Hepatocyte (in vitro differentiated cells): Measurements from ENCODE around the gene ELFN1. TPM values are rescaled to one million over a fixed set of nuclear protein-coding genes. Genes with fewer than 3 reads are reported as not detected.

Experiments used
- DNase-seq: peaks from one replicate; pipeline ENCODE4 v3.0.0-alpha.2; 2016; ENCODE audit warnings: low spot score
- H2AFZ ChIP-seq: fragments of 200-600 bp; sonication (generic); 2 replicates; pipeline ENCODE4 v1.6.0; 2016; ENCODE audit warnings: antibody characterized with exemption, mild to moderate bottlenecking
- H3K27ac ChIP-seq: fragments of 200-600 bp; sonication (generic); 2 replicates; pipeline ENCODE4 v1.5.1; 2016; ENCODE audit warnings: mild to moderate bottlenecking
- H3K27me3 ChIP-seq: fragments of 200-600 bp; sonication (generic); 2 replicates; pipeline ENCODE4 v1.6.1; 2016
- H3K36me3 ChIP-seq: fragments of 200-600 bp; sonication (generic); replicated peaks from 2 replicates; pipeline ENCODE4 v1.5.1; 2016; ENCODE audit warnings: low read depth; ENCODE audit not compliant: insufficient read depth
- H3K4me1 ChIP-seq: fragments of 200-600 bp; sonication (generic); 2 replicates; pipeline ENCODE4 v1.5.1; 2016; ENCODE audit warnings: mild to moderate bottlenecking, moderate library complexity; ENCODE audit not compliant: insufficient read depth
- H3K4me2 ChIP-seq: fragments of 200-600 bp; sonication (generic); 2 replicates; pipeline ENCODE4 v1.6.0; 2016
- H3K4me3 ChIP-seq: fragments of 200-600 bp; sonication (generic); 2 replicates; pipeline ENCODE4 v1.5.1; 2016; ENCODE audit warnings: mild to moderate bottlenecking
- H3K79me2 ChIP-seq: fragments of 200-600 bp; sonication (generic); 2 replicates; pipeline ENCODE4 v1.6.0; 2017; ENCODE audit warnings: mild to moderate bottlenecking
- H3K9me2 ChIP-seq: fragments of 200-600 bp; sonication (generic); replicated peaks from 2 replicates; pipeline ENCODE4 v1.6.0; 2017; ENCODE audit warnings: mild to moderate bottlenecking; ENCODE audit not compliant: insufficient read depth
- H3K9me3 ChIP-seq: fragments of 200-600 bp; sonication (generic); 2 replicates; pipeline ENCODE4 v1.5.1; 2016; ENCODE audit warnings: low read depth, mild to moderate bottlenecking
- H4K20me1 ChIP-seq: fragments of 200-600 bp; sonication (generic); 2 replicates; pipeline ENCODE4 v1.6.0; 2016; ENCODE audit warnings: mild to moderate bottlenecking; ENCODE audit not compliant: insufficient read depth, poor library complexity, severe bottlenecking
- CTCF ChIP-seq: fragments of 200-600 bp; sonication (generic); IDR thresholded peaks from 2 replicates; pipeline ENCODE4 v1.5.1; 2016; ENCODE audit warnings: antibody characterized with exemption, mild to moderate bottlenecking; ENCODE audit not compliant: poor library complexity
- EZH2 ChIP-seq: fragments of 200-600 bp; sonication (generic); IDR thresholded peaks from 2 replicates; pipeline ENCODE4 v1.6.1; 2016; ENCODE audit warnings: antibody characterized with exemption, mild to moderate bottlenecking, borderline replicate concordance
- EZH2phosphoT487 ChIP-seq: fragments of 200-600 bp; sonication (generic); IDR thresholded peaks from one replicate; pipeline ENCODE4 v1.6.1; 2018; ENCODE audit warnings: antibody characterized with exemption, mild to moderate bottlenecking, low read depth, moderate library complexity; ENCODE audit not compliant: unreplicated experiment, severe bottlenecking
- WGBS: methylation state at CpG from one replicate; pipeline ENCODE4 v1.1.6; 2016; ENCODE audit warnings: low lambda C conversion rate; ENCODE audit errors: missing lambda C conversion rate; 5-methylcytosine and 5-hydroxymethylcytosine counted together
- polyA plus RNA-seq: library from polyadenylated mRNA; unstranded; fragments of >200 nt; fragmentation: Nextera tagmentation; extraction: Ambion mirVana; gene quantifications from 2 replicates; pipeline ENCODE4 v1.2.1, GENCODE V29; 2016
- total RNA-seq: library from RNA; depleted of rRNA; stranded (reverse); fragments of >200 nt; gene quantifications from 2 replicates; pipeline ENCODE4 v1.2.3, GENCODE V29; 2014

The ELFN1 gene
- total and polyA plus RNA-seq, 2 experiments from 2014 or later, result 3.6 to 5.5 TPM

GRCh38 chr7:1723254-1723653, 53.2 kb downstream of the ELFN1 start:
- Histone ChIP-seq H4K20me1 (no peaks in the 10 kb centered on the region), H3K79me2 (no peaks in the 10 kb centered on the region), H3K4me1 (no peaks in the 10 kb centered on the region), H3K27me3 (no peaks in the 10 kb centered on the region), H3K36me3 (no peaks in the 10 kb centered on the region), H3K27ac (no peak overlapping the region), H2AFZ (no peak overlapping the region), H3K9me3 (no peaks in the 10 kb centered on the region), H3K9me2 (no peaks in the 10 kb centered on the region), H3K4me3 (no peak overlapping the region), H3K4me2 (no peak overlapping the region)
- TF ChIP-seq EZH2 (no peak), CTCF (no peak), EZH2phosphoT487 (no peak)
- DNase-seq, result no peak
- 97% methylated on average over 13 of the region's 13 CpGs for WGBS

- H3K27ac ChIP-seq, result no peak overlapping the region
- no peaks in the 10 kb centered on the region for H3K79me2 ChIP-seq
- no peaks in the 10 kb centered on the region for H3K9me3 ChIP-seq
- no peak overlapping the region for H3K4me2 ChIP-seq
- TF ChIP-seq EZH2phosphoT487 (no peak), CTCF (no peak), EZH2 (no peak)
- WGBS, result 88% methylated on average over 15 of the region's 21 CpGs
- H2AFZ ChIP-seq, result no peak overlapping the region
- no peaks in the 10 kb centered on the region for H4K20me1 ChIP-seq
- no peaks in the 10 kb centered on the region for H3K4me1 ChIP-seq
- H3K9me2 ChIP-seq, result no peaks in the 10 kb centered on the region
- DNase-seq, result no peak
- H3K4me3 ChIP-seq, result no peak overlapping the region
- no peaks in the 10 kb centered on the region for H3K36me3 ChIP-seq
- no peaks in the 10 kb centered on the region for H3K27me3 ChIP-seq
These were observed 54.2 kb downstream of the ELFN1 start for GRCh38 chr7:1724118-1724910.

- Histone ChIP-seq H3K27ac (no peak overlapping the region), H3K4me1 (no peaks in the 10 kb centered on the region), H4K20me1 (no peaks in the 10 kb centered on the region), H3K79me2 (no peaks in the 10 kb centered on the region), H3K36me3 (no peaks in the 10 kb centered on the region), H3K9me2 (no peaks in the 10 kb centered on the region), H3K4me3 (no peak overlapping the region), H3K4me2 (no peak overlapping the region), H2AFZ (no peak overlapping the region), H3K27me3 (no peaks in the 10 kb centered on the region), H3K9me3 (no peaks in the 10 kb centered on the region)
- WGBS, result 74% methylated on average over 20 of the region's 22 CpGs
- peak; percentile 19 for DNase-seq
- TF ChIP-seq EZH2phosphoT487 (no peak), CTCF (no peak), EZH2 (no peak)
These were observed 55.2 kb downstream of the ELFN1 start for GRCh38 chr7:1725199-1725690.
